ENCODE data around the gene PTCD1.

Gene PTCD1

GRCh38 chr7:99449326-99449725 is 10.7 kb upstream of the PTCD1 start:
- H4K8ac ChIP-seq (ENCODE audit: low read length): no peak overlapping the region
- no peak overlapping the region for H2BK15ac ChIP-seq (ENCODE audit: low read depth, poor library complexity, severe bottlenecking)
- H2BK120ac ChIP-seq (ENCODE audit: low read depth, low read length): no peak overlapping the region
- no peak overlapping the region for H2BK5ac ChIP-seq (ENCODE audit: low read depth, low read length, poor library complexity, severe bottlenecking)
- WGBS: 98% methylated on average over 5 of the region's 5 CpGs
- DNase-seq: no peak
- peaks cover 69% of the 10 kb centered on the region for H3K79me1 ChIP-seq (replicated peaks; ENCODE audit: low read length, poor library complexity, severe bottlenecking)
- no peak overlapping the region for H3K4me3 ChIP-seq (ENCODE audit: insufficient read depth in 1 of 2, low read depth in 1 of 2, low read length in 2 of 2)
- no peak overlapping the region for H4K91ac ChIP-seq (ENCODE audit: low read length)
- H3K27me3 ChIP-seq (ENCODE audit: control insufficient read depth in 1 of 2, insufficient read depth in 1 of 2, low read length in 2 of 2): no peaks in the 10 kb centered on the region
- H3K14ac ChIP-seq (ENCODE audit: low read length in 2 of 2): no peak overlapping the region
- peaks cover 88 to 95% of the 10 kb centered on the region in 2 experiments for H3K36me3 ChIP-seq (ENCODE audit: control insufficient read depth in 1 of 2, insufficient read depth in 2 of 2, low read depth in 1 of 2, low read length in 2 of 2)
- no peak overlapping the region for H3K27ac ChIP-seq (ENCODE audit: low read length, poor library complexity, severe bottlenecking)
- H3K18ac ChIP-seq (ENCODE audit: low read depth in 1 of 2, low read length in 2 of 2): no peak overlapping the region
- no peaks in the 10 kb centered on the region for H3K9me3 ChIP-seq (ENCODE audit: control insufficient read depth, low read length)
- no peak overlapping the region for H2BK12ac ChIP-seq (ENCODE audit: low read length in 2 of 2)
- H3K9ac ChIP-seq (ENCODE audit: low read length): no peak overlapping the region
- no peak overlapping the region for H2AK5ac ChIP-seq (ENCODE audit: low read length, severe bottlenecking)
- no peak overlapping the region for H2AFZ ChIP-seq (ENCODE audit: low read depth, low read length)
- no peak overlapping the region for H3K4me2 ChIP-seq (ENCODE audit: low read length, poor library complexity, severe bottlenecking)
- no peak overlapping the region for H3K23ac ChIP-seq (ENCODE audit: low read length in 2 of 2)
- no peak overlapping the region for H3K4ac ChIP-seq (ENCODE audit: low read depth in 1 of 2, low read length in 2 of 2)
- H3K4me1 ChIP-seq (ENCODE audit: control insufficient read depth, insufficient read depth, low read depth, low read length): peaks cover 8% of the 10 kb centered on the region

DNA sequence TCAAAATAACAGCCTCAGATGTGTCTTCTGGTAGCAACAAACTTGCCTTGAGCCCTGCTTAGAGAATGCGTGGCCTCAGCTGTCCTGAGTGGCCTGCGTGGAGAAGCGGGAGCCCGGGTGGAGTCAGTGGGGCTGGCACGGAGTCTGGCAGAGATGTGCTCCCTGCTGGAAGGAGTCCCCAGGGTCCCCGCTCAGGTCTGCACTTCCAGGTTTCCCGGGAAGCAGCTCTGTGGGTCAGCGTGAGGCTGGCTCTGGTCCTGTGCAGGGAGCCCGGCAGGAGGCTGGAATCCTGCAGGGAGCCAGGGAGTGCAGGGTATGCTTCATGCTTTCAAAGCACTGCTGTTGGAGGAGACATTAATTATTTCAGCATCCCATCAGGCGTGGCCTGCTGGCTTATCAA is 10.3 kb upstream of the PTCD1 start:
- Histone ChIP-seq H3K23ac (ENCODE audit: low read length in 2 of 2) (no peak overlapping the region), H3K14ac (ENCODE audit: low read length in 2 of 2) (no peak overlapping the region), H3K4me3 (ENCODE audit: insufficient read depth in 1 of 2, low read depth in 1 of 2, low read length in 2 of 2) (no peak overlapping the region), H3K27ac (ENCODE audit: low read length, poor library complexity, severe bottlenecking) (no peak overlapping the region), H3K9ac (ENCODE audit: low read length) (no peak overlapping the region), H2BK15ac (ENCODE audit: low read depth, poor library complexity, severe bottlenecking) (no peak overlapping the region), H2BK120ac (ENCODE audit: low read depth, low read length) (no peak overlapping the region), H2AFZ (ENCODE audit: low read depth, low read length) (no peak overlapping the region), H2BK5ac (ENCODE audit: low read depth, low read length, poor library complexity, severe bottlenecking) (no peak overlapping the region), H2BK12ac (ENCODE audit: low read length in 2 of 2) (no peak overlapping the region), H3K4me1 (ENCODE audit: control insufficient read depth, insufficient read depth, low read depth, low read length) (peaks cover 8% of the 10 kb centered on the region), H2AK5ac (ENCODE audit: low read length, severe bottlenecking) (no peak overlapping the region), H4K8ac (ENCODE audit: low read length) (no peak overlapping the region), H3K4me2 (ENCODE audit: low read length, poor library complexity, severe bottlenecking) (no peak overlapping the region), H4K91ac (ENCODE audit: low read length) (no peak overlapping the region), H3K27me3 (ENCODE audit: control insufficient read depth in 1 of 2, insufficient read depth in 1 of 2, low read length in 2 of 2) (no peaks in the 10 kb centered on the region), H3K36me3 (ENCODE audit: control insufficient read depth in 1 of 2, insufficient read depth in 2 of 2, low read depth in 1 of 2, low read length in 2 of 2) (peaks cover 87 to 94% of the 10 kb centered on the region in 2 experiments), H3K18ac (ENCODE audit: low read depth in 1 of 2, low read length in 2 of 2) (no peak overlapping the region), H3K9me3 (ENCODE audit: control insufficient read depth, low read length) (no peaks in the 10 kb centered on the region), H3K79me1 (replicated peaks; ENCODE audit: low read length, poor library complexity, severe bottlenecking) (peaks cover 69% of the 10 kb centered on the region), H3K4ac (ENCODE audit: low read depth in 1 of 2, low read length in 2 of 2) (no peak overlapping the region)
- DNase-seq: no peak
- 97% methylated on average over 10 of the region's 10 CpGs for WGBS

- Histone ChIP-seq H3K23ac (ENCODE audit: low read length in 2 of 2) (no peak overlapping the region), H3K79me1 (replicated peaks; ENCODE audit: low read length, poor library complexity, severe bottlenecking) (peaks cover 70% of the 10 kb centered on the region), H2AFZ (ENCODE audit: low read depth, low read length) (no peak overlapping the region), H2BK12ac (ENCODE audit: low read length in 2 of 2) (no peak overlapping the region), H3K4ac (ENCODE audit: low read depth in 1 of 2, low read length in 2 of 2) (no peak overlapping the region), H3K14ac (ENCODE audit: low read length in 2 of 2) (no peak overlapping the region), H3K9ac (ENCODE audit: low read length) (no peak overlapping the region), H3K9me3 (ENCODE audit: control insufficient read depth, low read length) (no peaks in the 10 kb centered on the region), H2BK5ac (ENCODE audit: low read depth, low read length, poor library complexity, severe bottlenecking) (no peak overlapping the region), H3K4me2 (ENCODE audit: low read length, poor library complexity, severe bottlenecking) (no peak overlapping the region), H4K8ac (ENCODE audit: low read length) (no peak overlapping the region), H3K4me3 (ENCODE audit: insufficient read depth in 1 of 2, low read depth in 1 of 2, low read length in 2 of 2) (no peak overlapping the region), H3K18ac (ENCODE audit: low read depth in 1 of 2, low read length in 2 of 2) (no peak overlapping the region), H2BK15ac (ENCODE audit: low read depth, poor library complexity, severe bottlenecking) (no peak overlapping the region), H3K27me3 (ENCODE audit: control insufficient read depth in 1 of 2, insufficient read depth in 1 of 2, low read length in 2 of 2) (no peaks in the 10 kb centered on the region), H3K27ac (ENCODE audit: low read length, poor library complexity, severe bottlenecking) (no peak overlapping the region), H2BK120ac (ENCODE audit: low read depth, low read length) (no peak overlapping the region), H2AK5ac (ENCODE audit: low read length, severe bottlenecking) (no peak overlapping the region), H3K4me1 (ENCODE audit: control insufficient read depth, insufficient read depth, low read depth, low read length) (peaks cover 8% of the 10 kb centered on the region), H3K36me3 (ENCODE audit: control insufficient read depth in 1 of 2, insufficient read depth in 2 of 2, low read depth in 1 of 2, low read length in 2 of 2) (peaks cover 83 to 94% of the 10 kb centered on the region in 2 experiments), H4K91ac (ENCODE audit: low read length) (no peak overlapping the region)
- DNase-seq: no peak
- WGBS: 94% methylated on average over 10 of the region's 10 CpGs
Measured at GRCh38 chr7:99447943-99448342, 9.3 kb upstream of the PTCD1 start.

DNA sequence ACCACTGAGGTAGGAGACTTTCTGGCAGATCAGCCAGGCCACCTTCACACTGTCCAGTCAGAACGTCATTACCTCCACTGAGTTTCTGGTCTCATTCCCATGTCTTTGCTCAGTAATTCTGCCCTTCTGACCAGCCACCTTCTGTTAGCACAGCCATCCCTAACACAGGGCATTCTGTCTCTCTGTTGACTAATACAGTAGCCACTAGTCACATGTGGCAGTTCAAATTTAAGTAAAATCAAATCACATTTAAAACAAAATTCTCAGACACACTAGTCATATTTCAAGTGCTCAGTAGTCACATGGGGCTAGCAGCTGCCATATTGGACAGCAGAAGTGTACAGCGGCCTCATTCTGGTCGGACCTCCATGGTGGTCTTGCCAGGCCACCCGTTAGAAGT is 7.5 kb upstream of the PTCD1 start:
- H3K36me3 ChIP-seq (ENCODE audit: control insufficient read depth in 1 of 2, insufficient read depth in 2 of 2, low read depth in 1 of 2, low read length in 2 of 2): peaks cover 69 to 81% of the 10 kb centered on the region in 2 experiments
- no peak overlapping the region for H2AFZ ChIP-seq (ENCODE audit: low read depth, low read length)
- H3K4ac ChIP-seq (ENCODE audit: low read depth in 1 of 2, low read length in 2 of 2): no peak overlapping the region
- H3K4me1 ChIP-seq (ENCODE audit: control insufficient read depth, insufficient read depth, low read depth, low read length): peaks cover 9% of the 10 kb centered on the region
- no peak overlapping the region for H3K23ac ChIP-seq (ENCODE audit: low read length in 2 of 2)
- H3K4me3 ChIP-seq (ENCODE audit: insufficient read depth in 1 of 2, low read depth in 1 of 2, low read length in 2 of 2): no peak overlapping the region
- no peak overlapping the region for H4K8ac ChIP-seq (ENCODE audit: low read length)
- H2BK12ac ChIP-seq (ENCODE audit: low read length in 2 of 2): no peak overlapping the region
- H3K79me1 ChIP-seq (replicated peaks; ENCODE audit: low read length, poor library complexity, severe bottlenecking): peaks cover 61% of the 10 kb centered on the region
- H3K27me3 ChIP-seq (ENCODE audit: control insufficient read depth in 1 of 2, insufficient read depth in 1 of 2, low read length in 2 of 2): no peaks in the 10 kb centered on the region
- no peak for DNase-seq
- no peak overlapping the region for H2BK5ac ChIP-seq (ENCODE audit: low read depth, low read length, poor library complexity, severe bottlenecking)
- no peak overlapping the region for H2BK120ac ChIP-seq (ENCODE audit: low read depth, low read length)
- H3K14ac ChIP-seq (ENCODE audit: low read length in 2 of 2): no peak overlapping the region
- H4K91ac ChIP-seq (ENCODE audit: low read length): no peak overlapping the region
- H2AK5ac ChIP-seq (ENCODE audit: low read length, severe bottlenecking): no peak overlapping the region
- no peak overlapping the region for H3K18ac ChIP-seq (ENCODE audit: low read depth in 1 of 2, low read length in 2 of 2)
- no peaks in the 10 kb centered on the region for H3K9me3 ChIP-seq (ENCODE audit: control insufficient read depth, low read length)
- H2BK15ac ChIP-seq (ENCODE audit: low read depth, poor library complexity, severe bottlenecking): no peak overlapping the region
- no peak overlapping the region for H3K9ac ChIP-seq (ENCODE audit: low read length)
- no peak overlapping the region for H3K4me2 ChIP-seq (ENCODE audit: low read length, poor library complexity, severe bottlenecking)
- WGBS: 96% methylated on average over 4 of the region's 4 CpGs
- no peak overlapping the region for H3K27ac ChIP-seq (ENCODE audit: low read length, poor library complexity, severe bottlenecking)
